BLaER1 treated with 17β-estradiol and CSF1 and Interleukin-3, amounts not matched to agents 10 nM and 100 nM (cell line): ENCODE data around the gene OSBPL5.
A peak's percentile ranks its signal among the peaks of the same experiment; 100 is the strongest.

Experiments used
- H3K27ac ChIP-seq, 11 experiments: shearing (Covaris generic); formaldehyde crosslinking; 2 replicates each; pipeline ENCODE4 v1.8.1; 2022
- H3K27me3 ChIP-seq, 11 experiments: shearing (Covaris generic); formaldehyde crosslinking; 2 replicates each; pipeline ENCODE4 v1.8.1; 2022
- H3K36me3 ChIP-seq, 11 experiments: shearing (Covaris generic); formaldehyde crosslinking; 2 replicates each; pipeline ENCODE4 v1.8.1; 2022
- H3K4me1 ChIP-seq, 10 experiments: shearing (Covaris generic); formaldehyde crosslinking; 2 replicates each; pipeline ENCODE4 v1.8.1; 2022
- H3K4me2 ChIP-seq, 11 experiments: shearing (Covaris generic); formaldehyde crosslinking; 2 replicates each; pipeline ENCODE4 v1.8.1; 2022
- H3K4me3 ChIP-seq, 10 experiments: shearing (Covaris generic); formaldehyde crosslinking; 2 replicates each; pipeline ENCODE4 v1.8.1; 2022
- H3K9ac ChIP-seq, 11 experiments: shearing (Covaris generic); formaldehyde crosslinking; 2 replicates each; pipeline ENCODE4 v1.8.1; 2022
- H3K9me3 ChIP-seq, 11 experiments: shearing (Covaris generic); formaldehyde crosslinking; replicated peaks in 1 of 11; 2 replicates each; pipeline ENCODE4 v1.8.1; 2022
- H4K20me1 ChIP-seq, 11 experiments: shearing (Covaris generic); formaldehyde crosslinking; 2 replicates each; pipeline ENCODE4 v1.8.1; 2022
- Cebpa-rat ChIP-seq, 11 experiments: shearing (Covaris generic); IDR thresholded peaks; 2 replicates each; pipeline ENCODE4 v1.8.1; 2022

The OSBPL5 gene

DNA sequence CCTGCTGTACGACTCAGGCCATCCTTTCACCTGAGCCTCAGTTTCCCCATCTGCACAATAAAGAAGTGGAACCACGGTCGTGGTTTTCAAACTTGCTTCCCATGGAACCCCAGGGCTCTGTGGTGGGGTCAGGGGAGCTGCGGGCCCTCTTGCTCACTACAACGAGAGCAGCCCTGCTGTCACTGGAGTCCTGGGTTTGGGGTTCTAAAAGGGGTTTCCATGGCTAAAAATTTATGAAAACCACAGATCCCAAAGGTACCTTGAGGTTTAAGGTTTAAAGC lies 62.5 kb downstream of the OSBPL5 start:
- H4K20me1 ChIP-seq: peaks cover 0 to 28% (median 0%) of the 10 kb centered on the region in 11 experiments; a peak in 5 of 22 replicates
- peak overlapping the region in 9 of 11 experiments; percentile 24 to 79 (median 68); a peak in 18 of 22 replicates for H3K4me2 ChIP-seq
- no peak overlapping the region for H3K4me3 ChIP-seq
- H3K36me3 ChIP-seq: peaks cover 0 to 29% (median 13%) of the 10 kb centered on the region in 11 experiments; a peak in 13 of 22 replicates
- H3K27me3 ChIP-seq: no peaks in the 10 kb centered on the region
- H3K9ac ChIP-seq: peak overlapping the region in 3 of 11 experiments; percentile 9 to 46 (median 24); a peak in 1 of 22 replicates
- H3K9me3 ChIP-seq: no peaks in the 10 kb centered on the region
- no peak overlapping the region for H3K27ac ChIP-seq
- peaks cover 38 to 89% (median 75%) of the 10 kb centered on the region in 10 experiments for H3K4me1 ChIP-seq
- no peak for TF ChIP-seq Cebpa-rat (IDR thresholded peaks at IDR 0.05)

DNA sequence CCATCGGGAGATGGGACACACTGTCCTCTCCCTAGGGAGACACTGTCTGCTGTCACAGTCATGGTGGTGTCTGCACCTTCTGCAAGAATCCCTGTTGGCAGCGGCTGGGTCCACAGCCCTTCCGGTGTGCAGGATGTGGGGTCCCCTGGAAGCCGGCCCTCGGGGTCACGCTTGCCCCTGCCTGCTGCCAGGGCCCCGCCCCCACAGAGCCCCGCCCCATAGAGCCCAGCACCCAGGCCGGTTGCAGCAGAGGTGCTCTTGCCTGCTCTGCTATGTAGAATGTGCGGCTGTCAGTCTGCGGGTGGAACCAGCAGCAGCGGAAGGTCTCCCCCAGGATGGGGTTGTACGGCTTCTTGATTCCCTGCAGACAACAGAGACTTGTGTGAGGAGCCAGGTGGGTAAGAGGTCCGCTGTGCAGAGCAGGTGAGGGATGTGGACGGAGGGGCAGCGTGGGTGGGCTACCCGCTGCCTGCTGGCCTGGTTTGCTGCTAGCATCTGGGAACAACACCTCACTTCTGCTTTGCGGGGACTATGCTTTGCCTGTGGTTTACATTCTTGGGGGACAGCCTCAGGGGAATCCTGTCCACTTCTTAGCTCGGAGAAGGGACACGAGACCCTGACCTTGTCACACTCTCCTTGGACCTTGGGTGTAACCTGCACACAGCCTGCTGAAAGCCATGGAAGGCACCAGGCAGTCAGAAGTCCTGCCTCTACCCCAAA lies 63.0 kb downstream of the OSBPL5 start:
- no peak overlapping the region; a peak in 1 of 22 replicates for H3K27ac ChIP-seq
- H3K4me2 ChIP-seq: peak overlapping the region in 9 of 11 experiments; percentile 41 to 79 (median 68); a peak in 17 of 22 replicates
- peaks cover 0 to 28% (median 0%) of the 10 kb centered on the region in 11 experiments; a peak in 5 of 22 replicates for H4K20me1 ChIP-seq
- no peak for TF ChIP-seq Cebpa-rat (IDR thresholded peaks at IDR 0.05)
- H3K36me3 ChIP-seq: peaks cover 0 to 24% (median 13%) of the 10 kb centered on the region in 11 experiments; a peak in 13 of 22 replicates
- no peaks in the 10 kb centered on the region for H3K9me3 ChIP-seq
- H3K9ac ChIP-seq: peak overlapping the region in 1 of 11 experiments; percentile 46; a peak in 1 of 22 replicates
- no peak overlapping the region for H3K4me3 ChIP-seq
- no peaks in the 10 kb centered on the region for H3K27me3 ChIP-seq
- peaks cover 34 to 84% (median 70%) of the 10 kb centered on the region in 10 experiments for H3K4me1 ChIP-seq

DNA sequence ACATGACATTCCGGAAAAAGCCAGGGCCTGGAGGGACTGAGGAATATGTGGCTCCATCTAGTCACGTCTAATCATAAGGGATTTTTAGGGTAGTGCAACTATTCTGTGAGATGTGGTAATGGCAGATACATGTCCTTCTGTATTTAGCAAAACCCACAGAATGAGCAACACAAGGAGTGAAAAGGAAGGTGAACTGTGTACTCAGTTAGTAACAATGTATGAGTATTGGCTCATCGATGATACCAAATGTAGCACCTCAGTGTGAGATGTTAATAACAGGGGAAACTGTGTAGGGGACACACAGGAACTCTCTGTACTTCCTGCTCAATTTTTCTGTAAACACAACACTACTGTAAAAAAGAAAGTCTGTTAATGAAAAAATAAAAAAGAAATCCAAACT lies 65.9 kb downstream of the OSBPL5 start:
- no peak overlapping the region for H3K4me3 ChIP-seq
- 0 out of 22 replicates have a peak overlapping the region, but pooled peaks of 1 of the 11 experiments have one; percentile 26 for H3K27ac ChIP-seq
- peaks cover 0 to 39% (median 19%) of the 10 kb centered on the region in 11 experiments; a peak in 16 of 22 replicates for H3K36me3 ChIP-seq
- H3K9ac ChIP-seq: no peak overlapping the region
- no peaks in the 10 kb centered on the region for H3K27me3 ChIP-seq
- H3K4me2 ChIP-seq: peak overlapping the region in 4 of 11 experiments; percentile 19 to 44 (median 34); a peak in 4 of 22 replicates
- no peak for TF ChIP-seq Cebpa-rat (IDR thresholded peaks at IDR 0.05)
- H4K20me1 ChIP-seq: peaks cover 0 to 8% (median 0%) of the 10 kb centered on the region in 11 experiments; a peak in 5 of 22 replicates
- peaks cover 26 to 55% (median 48%) of the 10 kb centered on the region in 10 experiments for H3K4me1 ChIP-seq
- H3K9me3 ChIP-seq: no peaks in the 10 kb centered on the region

DNA sequence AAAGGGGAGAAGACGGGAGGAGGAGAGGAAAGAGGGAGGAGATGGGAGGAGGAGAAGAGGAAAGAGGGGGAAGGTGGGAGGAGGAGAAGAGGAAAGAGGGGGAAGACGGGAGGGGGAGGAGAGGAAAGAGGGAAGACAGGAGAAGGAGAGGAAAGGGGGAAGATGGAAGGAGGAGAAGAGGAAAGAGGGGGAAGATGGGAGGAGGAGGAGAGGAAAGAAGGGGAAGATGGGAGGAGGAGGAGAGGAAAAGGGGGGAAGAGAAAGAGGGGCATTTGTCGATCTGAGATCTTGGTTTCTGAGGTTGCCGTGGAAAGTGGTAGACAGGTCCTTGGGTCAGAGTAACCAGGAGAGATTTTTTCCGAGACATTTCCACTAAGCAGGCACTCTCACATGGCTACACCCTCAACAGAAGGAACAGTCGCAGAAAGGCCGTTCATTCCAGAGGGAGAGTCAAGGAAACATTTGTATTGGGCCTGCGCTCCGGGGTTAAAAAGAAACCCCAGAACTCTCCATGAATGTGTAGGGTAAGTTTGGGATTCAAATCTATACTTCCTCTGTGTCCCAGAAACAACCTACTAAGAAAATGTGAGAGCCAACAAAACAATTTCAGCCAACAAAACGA lies 68.1 kb downstream of the OSBPL5 start:
- Histone ChIP-seq H3K4me1 (peaks cover 9 to 35% (median 27%) of the 10 kb centered on the region in 10 experiments), H3K36me3 (peaks cover 0 to 51% (median 27%) of the 10 kb centered on the region in 11 experiments; a peak in 17 of 22 replicates), H3K4me2 (no peak overlapping the region), H3K4me3 (no peak overlapping the region), H3K27ac (no peak overlapping the region), H4K20me1 (peaks cover 0 to 22% (median 0%) of the 10 kb centered on the region in 11 experiments; a peak in 4 of 22 replicates), H3K27me3 (no peaks in the 10 kb centered on the region), H3K9ac (no peak overlapping the region), H3K9me3 (no peaks in the 10 kb centered on the region)
- TF ChIP-seq Cebpa-rat (IDR thresholded peaks at IDR 0.05): no peak

DNA sequence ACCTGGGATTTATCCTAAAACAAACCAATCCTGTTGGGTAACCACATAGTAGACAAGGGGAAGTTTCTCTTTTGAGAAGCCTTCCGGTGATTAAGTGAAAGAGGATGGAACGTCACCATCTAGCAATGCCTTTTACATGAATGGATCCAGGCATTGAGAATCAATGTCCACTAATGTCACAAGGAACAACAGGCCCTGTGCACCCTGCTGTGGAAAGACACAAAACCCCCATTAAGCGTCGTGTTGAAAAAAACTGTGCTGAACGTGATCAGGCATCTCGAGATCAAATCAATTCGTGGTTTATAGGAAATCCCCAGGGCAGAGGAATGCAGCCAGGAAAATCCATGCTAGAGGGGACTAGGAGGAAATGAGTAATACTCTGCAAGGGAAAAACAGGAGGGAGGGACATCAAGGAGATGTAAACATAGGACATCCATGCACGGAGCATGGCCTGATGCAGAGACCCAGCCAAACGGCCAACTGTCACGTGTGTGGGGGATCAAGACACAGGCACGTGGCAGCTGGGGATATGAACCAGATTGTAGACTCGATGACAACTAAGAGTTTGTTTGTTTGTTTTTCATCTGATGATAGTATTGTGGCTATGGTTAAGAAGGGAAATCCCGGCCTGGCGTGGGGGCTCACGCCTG lies 69.3 kb downstream of the OSBPL5 start:
- Histone ChIP-seq H3K36me3 (peaks cover 0 to 55% (median 27%) of the 10 kb centered on the region in 11 experiments; a peak in 17 of 22 replicates), H3K4me1 (peaks cover 0 to 29% (median 19%) of the 10 kb centered on the region in 10 experiments; a peak in 19 of 20 replicates), H3K27me3 (no peaks in the 10 kb centered on the region), H3K9me3 (no peaks in the 10 kb centered on the region), H4K20me1 (peaks cover 0 to 31% (median 0%) of the 10 kb centered on the region in 11 experiments; a peak in 5 of 22 replicates), H3K4me3 (no peak overlapping the region), H3K27ac (no peak overlapping the region), H3K4me2 (no peak overlapping the region), H3K9ac (no peak overlapping the region)
- TF ChIP-seq Cebpa-rat (IDR thresholded peaks at IDR 0.05): no peak

DNA sequence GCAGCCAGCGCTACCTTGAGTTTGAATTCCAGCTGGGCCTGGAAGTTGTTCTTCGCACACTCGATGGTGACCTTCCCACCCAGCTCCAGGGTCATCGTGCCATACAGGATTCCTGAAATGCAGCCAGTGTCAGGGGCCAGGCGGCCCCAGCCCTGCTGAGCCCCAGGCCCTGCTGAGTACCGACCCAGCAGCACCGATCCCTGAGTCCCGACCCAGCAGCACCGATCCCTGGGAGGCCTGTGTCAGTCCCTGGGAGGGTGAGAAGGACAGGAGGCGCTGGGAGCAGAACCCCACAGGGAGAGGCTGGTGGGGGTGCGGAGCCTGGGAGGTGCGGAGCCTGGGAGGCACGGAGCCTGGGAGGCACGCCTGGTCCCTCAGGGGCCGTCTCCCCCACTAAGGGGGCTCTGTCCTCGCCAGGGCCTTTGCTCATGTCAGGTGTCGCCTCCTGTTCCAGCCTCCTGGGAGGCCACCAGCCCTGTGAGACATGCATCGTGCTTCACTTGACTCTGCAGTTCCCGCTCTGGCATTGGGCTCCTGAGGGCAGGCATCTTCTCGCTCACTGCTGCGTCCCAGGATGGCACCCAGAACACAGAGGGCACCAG lies 70.8 kb downstream of the OSBPL5 start:
- no peak overlapping the region for H3K4me2 ChIP-seq
- no peak for TF ChIP-seq Cebpa-rat (IDR thresholded peaks at IDR 0.05)
- H3K27ac ChIP-seq: no peak overlapping the region
- H3K9me3 ChIP-seq: no peaks in the 10 kb centered on the region
- H3K4me3 ChIP-seq: no peak overlapping the region
- H3K36me3 ChIP-seq: peaks cover 0 to 59% (median 23%) of the 10 kb centered on the region in 11 experiments; a peak in 15 of 22 replicates
- no peak overlapping the region; a peak in 1 of 22 replicates for H3K9ac ChIP-seq
- H3K4me1 ChIP-seq: peaks cover 0 to 14% (median 5%) of the 10 kb centered on the region in 10 experiments; a peak in 13 of 20 replicates
- no peaks in the 10 kb centered on the region for H3K27me3 ChIP-seq
- peaks cover 0 to 46% (median 0%) of the 10 kb centered on the region in 11 experiments; a peak in 6 of 22 replicates for H4K20me1 ChIP-seq

DNA sequence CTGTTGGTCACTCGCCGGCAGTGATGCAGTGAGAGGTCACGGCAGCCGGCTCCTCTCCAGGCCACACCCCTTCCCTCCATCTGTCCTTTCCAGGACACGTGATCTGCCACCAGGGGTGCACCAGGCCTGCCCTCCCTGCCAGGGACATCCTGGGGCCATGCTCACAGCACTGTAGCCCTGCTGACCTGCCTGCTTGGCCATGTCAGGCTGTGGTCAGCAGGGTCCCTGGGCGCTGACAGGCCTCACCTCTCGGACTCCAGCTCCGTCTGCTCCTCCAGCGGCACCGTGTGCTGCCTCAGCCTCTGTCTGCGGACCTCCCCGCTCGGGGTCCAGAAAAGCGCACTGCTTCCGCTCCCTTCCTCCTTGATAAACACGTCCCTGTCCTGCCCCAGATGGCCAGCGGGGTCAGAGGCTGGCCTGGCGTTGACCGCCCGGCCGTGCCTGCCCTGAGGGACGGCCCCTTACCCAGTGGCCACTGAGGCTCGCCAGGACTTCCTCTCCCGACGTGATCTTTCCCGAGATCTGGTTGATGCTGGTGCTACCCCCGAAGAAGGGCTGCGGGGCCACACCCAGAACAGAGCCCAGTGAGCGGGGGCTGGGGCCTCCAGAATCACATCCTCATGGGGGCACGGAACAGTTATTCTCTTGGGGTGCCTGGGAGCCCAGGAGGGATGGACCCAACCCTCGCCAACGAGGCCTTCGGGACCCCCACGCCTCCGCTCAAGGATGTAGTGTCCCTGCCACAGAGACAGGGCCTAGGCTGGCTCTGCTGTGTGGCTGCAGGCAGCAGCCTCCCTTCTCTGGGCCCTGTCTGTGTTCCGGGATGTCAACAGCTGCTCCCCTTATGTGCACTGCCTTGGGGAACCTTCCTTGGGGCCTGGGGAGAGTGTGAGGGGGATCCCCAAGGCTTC lies 71.6 kb downstream of the OSBPL5 start:
- Histone ChIP-seq H3K4me3 (no peak overlapping the region), H3K4me1 (peaks cover 0 to 14% (median 3%) of the 10 kb centered on the region in 10 experiments; a peak in 15 of 20 replicates), H3K27me3 (no peaks in the 10 kb centered on the region), H3K36me3 (peaks cover 0 to 57% (median 23%) of the 10 kb centered on the region in 11 experiments; a peak in 14 of 22 replicates), H4K20me1 (peaks cover 0 to 54% (median 0%) of the 10 kb centered on the region in 11 experiments; a peak in 6 of 22 replicates), H3K4me2 (no peak overlapping the region), H3K27ac (no peak overlapping the region), H3K9me3 (no peaks in the 10 kb centered on the region), H3K9ac (no peak overlapping the region)
- no peak for TF ChIP-seq Cebpa-rat (IDR thresholded peaks at IDR 0.05)
